ENCODE data around the gene FBN1.
A peak's percentile ranks its signal among the peaks of the same experiment; 100 is the strongest.

The FBN1 gene

DNA sequence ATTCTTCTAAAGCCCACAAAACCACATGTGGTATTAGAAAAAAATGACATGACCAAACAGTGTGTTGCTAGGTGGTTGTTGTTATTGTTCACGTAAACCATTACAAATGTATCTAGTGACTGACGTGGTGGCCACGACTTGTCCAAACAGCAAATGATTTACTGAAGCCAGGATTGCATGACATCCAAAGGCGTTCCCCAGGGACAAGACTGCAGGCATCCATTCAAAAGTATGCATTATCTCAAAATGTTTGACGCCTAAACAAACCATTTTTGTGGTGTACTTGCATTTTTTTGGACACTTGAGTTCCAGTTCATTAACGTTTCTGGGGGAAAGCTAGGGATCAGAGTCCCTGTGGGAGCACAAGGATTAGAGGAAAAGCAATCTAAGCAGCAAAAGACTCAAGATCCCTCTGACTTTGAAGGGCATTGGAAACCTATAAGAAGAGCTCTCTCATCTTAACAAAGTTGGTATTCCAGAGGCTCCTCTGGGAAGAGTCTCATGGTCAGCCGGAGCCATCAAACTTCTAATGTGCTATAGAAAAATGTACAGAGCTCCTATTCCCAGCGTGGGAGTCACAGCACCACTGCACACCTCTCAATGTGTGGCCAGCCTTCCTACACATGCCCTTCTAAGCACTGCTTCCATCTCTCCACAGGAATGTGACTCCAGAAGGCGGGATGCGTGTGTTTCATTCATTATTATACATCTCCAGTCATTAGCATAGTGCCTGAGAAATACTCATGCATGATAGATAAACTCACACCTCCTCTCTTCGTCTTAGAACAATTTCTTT lies 62.9 kb downstream of the FBN1 start (continued):
- peak; percentile 48; the same call in 1 of the 2 replicates for TF ChIP-seq BCL11A (tag by site-specific recombination; IDR thresholded peaks at IDR 0.05; ENCODE audit: low read depth)
- no peak for TF ChIP-seq ZNF621 (tag by site-specific recombination; IDR thresholded peaks at IDR 0.05)
- TF ChIP-seq SCRT2 (tag by site-specific recombination; IDR thresholded peaks at IDR 0.05), result peak; percentile 51; the same call in 1 of the 2 replicates
- no peak for TF ChIP-seq ZNF596 (tag by site-specific recombination; IDR thresholded peaks at IDR 0.05)
- peak; percentile 85 for TF ChIP-seq ZNF24 (tag by site-specific recombination; IDR thresholded peaks at IDR 0.05)
- TF ChIP-seq MZF1 (tag by site-specific recombination; IDR thresholded peaks at IDR 0.05; ENCODE audit: borderline replicate concordance), result peak; percentile 82
- TF ChIP-seq GFI1B (tag by site-specific recombination; IDR thresholded peaks at IDR 0.05), result 0 out of 2 replicates have a peak, but pooled peaks have one; percentile 47
- TF ChIP-seq KLF10 (tag by site-specific recombination; IDR thresholded peaks at IDR 0.05), result peak; percentile 81
- TF ChIP-seq ZBTB17 (tag by site-specific recombination; IDR thresholded peaks at IDR 0.05), result peak; percentile 83
- TF ChIP-seq EGR2 (tag by site-specific recombination; IDR thresholded peaks at IDR 0.05; ENCODE audit: low read depth), result peak; percentile 40; the same call in 1 of the 2 replicates
- peak; percentile 56 for TF ChIP-seq ZFHX2 (tag by site-specific recombination; conservative IDR thresholded peaks at IDR 0.05)
- 0 out of 2 replicates have a peak, but pooled peaks have one; percentile 28 for TF ChIP-seq ZNF600 (tag by site-specific recombination; IDR thresholded peaks at IDR 0.05)
- peak; percentile 67; the same call in 1 of the 2 replicates for TF ChIP-seq ZSCAN23 (tag by site-specific recombination; IDR thresholded peaks at IDR 0.05)
- peak; percentile 35; the same call in 1 of the 2 replicates for TF ChIP-seq ZNF146 (tag by site-specific recombination; IDR thresholded peaks at IDR 0.05)
- peak; percentile 34; the same call in 1 of the 2 replicates for TF ChIP-seq ZBTB8A (tag by site-specific recombination; IDR thresholded peaks at IDR 0.05)
- no peak for TF ChIP-seq ZNF248 (tag by site-specific recombination; IDR thresholded peaks at IDR 0.05)
- peak; percentile 97 for TF ChIP-seq ZNF639 (tag by site-specific recombination; IDR thresholded peaks at IDR 0.05)
- TF ChIP-seq ZBTB48 (tag by site-specific recombination; IDR thresholded peaks at IDR 0.05), result peak; percentile 80; the same call in 1 of the 2 replicates
- TF ChIP-seq SCRT1 (tag by site-specific recombination; IDR thresholded peaks at IDR 0.05; ENCODE audit: borderline replicate concordance), result 0 out of 2 replicates have a peak, but pooled peaks have one; percentile 20
- peak; percentile 82 for TF ChIP-seq ZNF561 (tag by site-specific recombination; IDR thresholded peaks at IDR 0.05; ENCODE audit: borderline replicate concordance)
- TF ChIP-seq ZIC2 (tag by site-specific recombination; IDR thresholded peaks at IDR 0.05), result peak; percentile 40
- peak; percentile 46; the same call in 1 of the 2 replicates for TF ChIP-seq ZNF76 (tag by site-specific recombination; IDR thresholded peaks at IDR 0.05; ENCODE audit: borderline replicate concordance, low read depth)
- TF ChIP-seq, protein P1, sequence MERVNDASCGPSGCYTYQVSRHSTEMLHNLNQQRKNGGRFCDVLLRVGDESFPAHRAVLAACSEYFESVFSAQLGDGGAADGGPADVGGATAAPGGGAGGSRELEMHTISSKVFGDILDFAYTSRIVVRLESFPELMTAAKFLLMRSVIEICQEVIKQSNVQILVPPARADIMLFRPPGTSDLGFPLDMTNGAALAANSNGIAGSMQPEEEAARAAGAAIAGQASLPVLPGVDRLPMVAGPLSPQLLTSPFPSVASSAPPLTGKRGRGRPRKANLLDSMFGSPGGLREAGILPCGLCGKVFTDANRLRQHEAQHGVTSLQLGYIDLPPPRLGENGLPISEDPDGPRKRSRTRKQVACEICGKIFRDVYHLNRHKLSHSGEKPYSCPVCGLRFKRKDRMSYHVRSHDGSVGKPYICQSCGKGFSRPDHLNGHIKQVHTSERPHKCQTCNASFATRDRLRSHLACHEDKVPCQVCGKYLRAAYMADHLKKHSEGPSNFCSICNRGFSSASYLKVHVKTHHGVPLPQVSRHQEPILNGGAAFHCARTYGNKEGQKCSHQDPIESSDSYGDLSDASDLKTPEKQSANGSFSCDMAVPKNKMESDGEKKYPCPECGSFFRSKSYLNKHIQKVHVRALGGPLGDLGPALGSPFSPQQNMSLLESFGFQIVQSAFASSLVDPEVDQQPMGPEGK (tag by site-specific recombination; IDR thresholded peaks at IDR 0.05), result peak; percentile 76
- TF ChIP-seq ATF2 (tag by site-specific recombination; IDR thresholded peaks at IDR 0.05; ENCODE audit: low read depth), result peak; percentile 59
- TF ChIP-seq, protein P2, sequence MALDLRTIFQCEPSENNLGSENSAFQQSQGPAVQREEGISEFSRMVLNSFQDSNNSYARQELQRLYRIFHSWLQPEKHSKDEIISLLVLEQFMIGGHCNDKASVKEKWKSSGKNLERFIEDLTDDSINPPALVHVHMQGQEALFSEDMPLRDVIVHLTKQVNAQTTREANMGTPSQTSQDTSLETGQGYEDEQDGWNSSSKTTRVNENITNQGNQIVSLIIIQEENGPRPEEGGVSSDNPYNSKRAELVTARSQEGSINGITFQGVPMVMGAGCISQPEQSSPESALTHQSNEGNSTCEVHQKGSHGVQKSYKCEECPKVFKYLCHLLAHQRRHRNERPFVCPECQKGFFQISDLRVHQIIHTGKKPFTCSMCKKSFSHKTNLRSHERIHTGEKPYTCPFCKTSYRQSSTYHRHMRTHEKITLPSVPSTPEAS (tag by site-specific recombination; IDR thresholded peaks at IDR 0.05), result 0 out of 2 replicates have a peak, but pooled peaks have one; percentile 14
- peak; percentile 58; the same call in 1 of the 2 replicates for TF ChIP-seq ZNF2 (tag by site-specific recombination; IDR thresholded peaks at IDR 0.05)
- TF ChIP-seq ZSCAN30 (tag by site-specific recombination; IDR thresholded peaks at IDR 0.05), result no peak
- TF ChIP-seq, protein P3, sequence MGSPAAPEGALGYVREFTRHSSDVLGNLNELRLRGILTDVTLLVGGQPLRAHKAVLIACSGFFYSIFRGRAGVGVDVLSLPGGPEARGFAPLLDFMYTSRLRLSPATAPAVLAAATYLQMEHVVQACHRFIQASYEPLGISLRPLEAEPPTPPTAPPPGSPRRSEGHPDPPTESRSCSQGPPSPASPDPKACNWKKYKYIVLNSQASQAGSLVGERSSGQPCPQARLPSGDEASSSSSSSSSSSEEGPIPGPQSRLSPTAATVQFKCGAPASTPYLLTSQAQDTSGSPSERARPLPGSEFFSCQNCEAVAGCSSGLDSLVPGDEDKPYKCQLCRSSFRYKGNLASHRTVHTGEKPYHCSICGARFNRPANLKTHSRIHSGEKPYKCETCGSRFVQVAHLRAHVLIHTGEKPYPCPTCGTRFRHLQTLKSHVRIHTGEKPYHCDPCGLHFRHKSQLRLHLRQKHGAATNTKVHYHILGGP (tag by site-specific recombination; IDR thresholded peaks at IDR 0.05), result 0 out of 2 replicates have a peak, but pooled peaks have one; percentile 11
- peak; percentile 96 for TF ChIP-seq SP7 (tag by site-specific recombination; IDR thresholded peaks at IDR 0.05)

All from HEK293 (cell line).